GM12878 (cell line): ENCODE data around the gene ZNF331.

Source experiments
- ASH2L ChIP-seq: fragments of 300-600, 200-600 bp; sonication (generic); IDR thresholded peaks from 2 replicates; pipeline ENCODE4 v1.6.1; 2017; ENCODE audit warnings: low read depth, mild to moderate bottlenecking, borderline replicate concordance
- BHLHE40 ChIP-seq, 2 experiments: fragments of 450-650 bp in 1 of 2; IDR thresholded peaks; 2 replicates each; pipeline ENCODE4 v1.6.1; 2011 to 2017; ENCODE audit warnings: low read depth in 2 of 2, borderline replicate concordance in 1 of 2, improper control_type of control experiment in 1 of 2, low read length in 1 of 2, mild to moderate bottlenecking in 1 of 2
- BRCA1 ChIP-seq: IDR thresholded peaks from 2 replicates; pipeline ENCODE4 v1.6.1; 2011; ENCODE audit warnings: low read depth, low read length, improper control_type of control experiment
- CHD4 ChIP-seq: fragments of 200-600 bp; sonication (generic); IDR thresholded peaks from 2 replicates; pipeline ENCODE4 v1.6.1; 2016; ENCODE audit warnings: mild to moderate bottlenecking
- CREM ChIP-seq: IDR thresholded peaks from 2 replicates; pipeline ENCODE4 v1.6.1; 2014; ENCODE audit warnings: antibody characterized with exemption, low read depth
- EZH2 ChIP-seq: IDR thresholded peaks from 2 replicates; pipeline ENCODE4 v1.6.1; 2012; ENCODE audit warnings: low read depth, mild to moderate bottlenecking, control low read depth, inconsistent platforms, low read length, borderline replicate concordance; ENCODE audit not compliant: control insufficient read depth
- POLR2AphosphoS5 ChIP-seq: IDR thresholded peaks from 2 replicates; pipeline ENCODE4 v1.6.1; 2011; ENCODE audit warnings: mild to moderate bottlenecking, low read length, inconsistent platforms
- RAD21 ChIP-seq: IDR thresholded peaks from 2 replicates; pipeline ENCODE4 v1.6.1; 2011; ENCODE audit warnings: mild to moderate bottlenecking, low read depth, low read length, moderate library complexity; ENCODE audit not compliant: insufficient read depth
- RFX5 ChIP-seq: IDR thresholded peaks from 2 replicates; pipeline ENCODE4 v1.6.1; 2011; ENCODE audit warnings: low read depth, low read length, improper control_type of control experiment
- TF ChIP-seq, protein P1 (sequence below): IDR thresholded peaks from 2 replicates; pipeline ENCODE4 v1.6.1; 2011; ENCODE audit warnings: low read depth, mild to moderate bottlenecking, low read length, moderate library complexity, borderline replicate concordance; ENCODE audit errors: extremely low read depth
- TF ChIP-seq, protein P2 (sequence below), 3 experiments: IDR thresholded peaks in 2 of 3; conservative IDR thresholded peaks in 1 of 3; 2 replicates each; pipeline ENCODE4 v1.5.1; 2011; ENCODE audit warnings: low read depth in 3 of 3, low read length in 3 of 3, mild to moderate bottlenecking in 3 of 3, control low read depth in 2 of 3, moderate library complexity in 2 of 3, inconsistent platforms in 1 of 3, mixed read lengths in 1 of 3; ENCODE audit not compliant: control insufficient read depth in 2 of 3, insufficient read depth in 1 of 3; ENCODE audit errors: extremely low read depth in 1 of 3
- TF ChIP-seq, protein P3 (sequence below): IDR thresholded peaks from 2 replicates; pipeline ENCODE4 v1.6.1; 2012; ENCODE audit warnings: low read length, inconsistent platforms
- TF ChIP-seq, protein P4 (sequence below): IDR thresholded peaks from 2 replicates; pipeline ENCODE4 v1.6.1; 2012; ENCODE audit warnings: mild to moderate bottlenecking, low read depth, low read length

DNA sequence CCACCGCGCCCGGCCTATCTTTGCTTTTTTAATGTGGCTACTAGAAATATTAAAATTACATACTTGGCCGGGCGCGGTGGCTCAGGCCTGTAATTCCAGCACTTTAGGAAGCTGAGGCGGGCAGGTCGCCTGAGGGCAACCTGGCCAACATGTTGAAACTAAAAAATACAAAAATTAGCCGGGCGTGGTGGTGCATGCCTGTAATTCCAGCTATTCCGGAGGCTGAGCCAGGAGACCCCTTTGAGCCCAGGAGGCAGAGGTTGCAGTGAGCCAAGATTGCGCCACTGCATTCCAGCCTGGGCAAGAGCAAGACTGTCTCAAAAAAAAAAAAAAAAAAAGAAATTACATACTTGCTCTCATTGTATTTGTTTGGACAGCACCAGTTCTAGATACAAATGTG is 59.1 kb downstream of the ZNF331 start:
- TF ChIP-seq, protein P1, sequence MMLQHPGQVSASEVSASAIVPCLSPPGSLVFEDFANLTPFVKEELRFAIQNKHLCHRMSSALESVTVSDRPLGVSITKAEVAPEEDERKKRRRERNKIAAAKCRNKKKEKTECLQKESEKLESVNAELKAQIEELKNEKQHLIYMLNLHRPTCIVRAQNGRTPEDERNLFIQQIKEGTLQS, result no peak
- TF ChIP-seq CHD4, result no peak
- TF ChIP-seq POLR2AphosphoS5, result no peak
- TF ChIP-seq, protein P2, sequence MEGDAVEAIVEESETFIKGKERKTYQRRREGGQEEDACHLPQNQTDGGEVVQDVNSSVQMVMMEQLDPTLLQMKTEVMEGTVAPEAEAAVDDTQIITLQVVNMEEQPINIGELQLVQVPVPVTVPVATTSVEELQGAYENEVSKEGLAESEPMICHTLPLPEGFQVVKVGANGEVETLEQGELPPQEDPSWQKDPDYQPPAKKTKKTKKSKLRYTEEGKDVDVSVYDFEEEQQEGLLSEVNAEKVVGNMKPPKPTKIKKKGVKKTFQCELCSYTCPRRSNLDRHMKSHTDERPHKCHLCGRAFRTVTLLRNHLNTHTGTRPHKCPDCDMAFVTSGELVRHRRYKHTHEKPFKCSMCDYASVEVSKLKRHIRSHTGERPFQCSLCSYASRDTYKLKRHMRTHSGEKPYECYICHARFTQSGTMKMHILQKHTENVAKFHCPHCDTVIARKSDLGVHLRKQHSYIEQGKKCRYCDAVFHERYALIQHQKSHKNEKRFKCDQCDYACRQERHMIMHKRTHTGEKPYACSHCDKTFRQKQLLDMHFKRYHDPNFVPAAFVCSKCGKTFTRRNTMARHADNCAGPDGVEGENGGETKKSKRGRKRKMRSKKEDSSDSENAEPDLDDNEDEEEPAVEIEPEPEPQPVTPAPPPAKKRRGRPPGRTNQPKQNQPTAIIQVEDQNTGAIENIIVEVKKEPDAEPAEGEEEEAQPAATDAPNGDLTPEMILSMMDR (IDR thresholded peaks at IDR 0.05 in 2 of 3, conservative IDR thresholded peaks at IDR 0.05 in 1 of 3; ENCODE audit: control insufficient read depth in 2 of 3, extremely low read depth in 1 of 3, insufficient read depth in 1 of 3, low read depth in 3 of 3, low read length in 3 of 3), result no peak
- TF ChIP-seq BHLHE40 (IDR thresholded peaks at IDR 0.05; ENCODE audit: borderline replicate concordance in 1 of 2, low read depth in 2 of 2, low read length in 1 of 2), result no peak
- TF ChIP-seq CREM, result no peak
- no peak for TF ChIP-seq ASH2L
- TF ChIP-seq, protein P3, sequence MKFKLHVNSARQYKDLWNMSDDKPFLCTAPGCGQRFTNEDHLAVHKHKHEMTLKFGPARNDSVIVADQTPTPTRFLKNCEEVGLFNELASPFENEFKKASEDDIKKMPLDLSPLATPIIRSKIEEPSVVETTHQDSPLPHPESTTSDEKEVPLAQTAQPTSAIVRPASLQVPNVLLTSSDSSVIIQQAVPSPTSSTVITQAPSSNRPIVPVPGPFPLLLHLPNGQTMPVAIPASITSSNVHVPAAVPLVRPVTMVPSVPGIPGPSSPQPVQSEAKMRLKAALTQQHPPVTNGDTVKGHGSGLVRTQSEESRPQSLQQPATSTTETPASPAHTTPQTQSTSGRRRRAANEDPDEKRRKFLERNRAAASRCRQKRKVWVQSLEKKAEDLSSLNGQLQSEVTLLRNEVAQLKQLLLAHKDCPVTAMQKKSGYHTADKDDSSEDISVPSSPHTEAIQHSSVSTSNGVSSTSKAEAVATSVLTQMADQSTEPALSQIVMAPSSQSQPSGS, result no peak
- TF ChIP-seq RFX5, result no peak
- TF ChIP-seq, protein P4, sequence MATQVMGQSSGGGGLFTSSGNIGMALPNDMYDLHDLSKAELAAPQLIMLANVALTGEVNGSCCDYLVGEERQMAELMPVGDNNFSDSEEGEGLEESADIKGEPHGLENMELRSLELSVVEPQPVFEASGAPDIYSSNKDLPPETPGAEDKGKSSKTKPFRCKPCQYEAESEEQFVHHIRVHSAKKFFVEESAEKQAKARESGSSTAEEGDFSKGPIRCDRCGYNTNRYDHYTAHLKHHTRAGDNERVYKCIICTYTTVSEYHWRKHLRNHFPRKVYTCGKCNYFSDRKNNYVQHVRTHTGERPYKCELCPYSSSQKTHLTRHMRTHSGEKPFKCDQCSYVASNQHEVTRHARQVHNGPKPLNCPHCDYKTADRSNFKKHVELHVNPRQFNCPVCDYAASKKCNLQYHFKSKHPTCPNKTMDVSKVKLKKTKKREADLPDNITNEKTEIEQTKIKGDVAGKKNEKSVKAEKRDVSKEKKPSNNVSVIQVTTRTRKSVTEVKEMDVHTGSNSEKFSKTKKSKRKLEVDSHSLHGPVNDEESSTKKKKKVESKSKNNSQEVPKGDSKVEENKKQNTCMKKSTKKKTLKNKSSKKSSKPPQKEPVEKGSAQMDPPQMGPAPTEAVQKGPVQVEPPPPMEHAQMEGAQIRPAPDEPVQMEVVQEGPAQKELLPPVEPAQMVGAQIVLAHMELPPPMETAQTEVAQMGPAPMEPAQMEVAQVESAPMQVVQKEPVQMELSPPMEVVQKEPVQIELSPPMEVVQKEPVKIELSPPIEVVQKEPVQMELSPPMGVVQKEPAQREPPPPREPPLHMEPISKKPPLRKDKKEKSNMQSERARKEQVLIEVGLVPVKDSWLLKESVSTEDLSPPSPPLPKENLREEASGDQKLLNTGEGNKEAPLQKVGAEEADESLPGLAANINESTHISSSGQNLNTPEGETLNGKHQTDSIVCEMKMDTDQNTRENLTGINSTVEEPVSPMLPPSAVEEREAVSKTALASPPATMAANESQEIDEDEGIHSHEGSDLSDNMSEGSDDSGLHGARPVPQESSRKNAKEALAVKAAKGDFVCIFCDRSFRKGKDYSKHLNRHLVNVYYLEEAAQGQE, result no peak
- no peak for TF ChIP-seq EZH2
- no peak for TF ChIP-seq RAD21
- TF ChIP-seq BRCA1, result no peak
